GM10248 (cell line): Measurements from ENCODE around the gene ULK3.

Source experiments
- CTCF ChIA-PET: fragments of 300-600 bp; sonication (Branson Sonifier 250); formaldehyde crosslinking; extraction: SDS; loops from one replicate; lab custom pipeline; 2021; ENCODE audit warnings: antibody characterized with exemption; lab: Yijun Ruan, JAX
- POLR2A ChIA-PET: fragments of 350-650 bp; sonication (Branson Sonifier 250); formaldehyde crosslinking; extraction: SDS; loops from one replicate; lab custom pipeline; 2020; ENCODE audit warnings: antibody characterized with exemption; lab: Yijun Ruan, JAX
- DNase-seq: peaks from one replicate; pipeline ENCODE4 v3.0.0; 2012; ENCODE audit errors: extremely low spot score
- CTCF ChIP-seq: IDR thresholded peaks from 2 replicates; pipeline ENCODE4 v1.5.1; 2012; ENCODE audit warnings: mild to moderate bottlenecking, low read depth; ENCODE audit errors: extremely low read depth, missing control alignments, control extremely low read depth

ULK3 gene

GRCh38 chr15:74869726-74870407, 26.9 kb upstream of the ULK3 start:
- DNase-seq = peak; percentile 79
- TF ChIP-seq CTCF = no peak
- ChIA-PET CTCF (interaction anchor here (0.9 to 6.4 kb wide), 15 partner anchors 12 to 332 kb away, joined by 3 to 80 read pairs (median 4); partner anchors contain the start of genes C15orf39 and ULK3), POLR2A (interaction anchor here (0.5 to 3.2 kb wide), 12 partner anchors 11 to 584 kb away, joined by 3 to 19 read pairs (median 4); partner anchors contain the start of genes MPI and ULK3)

- no peak for DNase-seq
- no peak for TF ChIP-seq CTCF
- ChIA-PET CTCF (interaction anchor here (0.9 to 6.4 kb wide), 13 partner anchors 11 to 332 kb away, joined by 3 to 80 read pairs (median 6); partner anchors contain the start of genes C15orf39 and ULK3), POLR2A (interaction anchor here (0.5 to 3.2 kb wide), 9 partner anchors 11 to 585 kb away, joined by 3 to 19 read pairs (median 4); partner anchors contain the start of gene MPI)
These were observed 26.4 kb upstream of the ULK3 start for GRCh38 chr15:74869372-74869725.

GRCh38 chr15:74868059-74868458, 25.1 kb upstream of the ULK3 start:
- no peak for TF ChIP-seq CTCF
- ChIA-PET CTCF (interaction anchor here (0.7 to 6.4 kb wide), 9 partner anchors 9 to 96 kb away, joined by 3 to 80 read pairs (median 3); partner anchors contain the start of genes MPI and ULK3), POLR2A (interaction anchor here (3.2 kb wide), 1 partner anchor 10 kb away, joined by 19 read pairs; no protein-coding TSS in a partner anchor)
- DNase-seq = no peak

GRCh38 chr15:74867466-74868038, 24.6 kb upstream of the ULK3 start:
- ChIA-PET CTCF (interaction anchor here (0.7 to 6.4 kb wide), 9 partner anchors 9 to 96 kb away, joined by 3 to 80 read pairs (median 3); partner anchors contain the start of gene ULK3), POLR2A (interaction anchor here (3.2 kb wide), 1 partner anchor 9 kb away, joined by 19 read pairs; no protein-coding TSS in a partner anchor)
- no peak for DNase-seq
- no peak for TF ChIP-seq CTCF

GRCh38 chr15:74866090-74866489, 23.1 kb upstream of the ULK3 start:
- no peak for DNase-seq
- TF ChIP-seq CTCF = no peak
- CTCF ChIA-PET = interaction anchor here (1.3 to 6.4 kb wide), 2 partner anchors 30 to 35 kb away, joined by 4 to 80 read pairs; no protein-coding TSS in a partner anchor
- POLR2A ChIA-PET = no interaction called here

GRCh38 chr15:74865316-74865715, 22.4 kb upstream of the ULK3 start:
- TF ChIP-seq CTCF = no peak
- CTCF ChIA-PET = interaction anchor here (0.7 to 1.5 kb wide), 3 partner anchors 21 to 94 kb away, joined by 3 to 4 read pairs (median 3); partner anchors contain the start of gene ULK3
- POLR2A ChIA-PET = no interaction called here
- DNase-seq = no peak
